ENCODE data around the gene ATP9B. TPM values are rescaled to one million over a fixed set of nuclear protein-coding genes. Genes with fewer than 3 reads are reported as not detected.

The ATP9B gene
- total RNA-seq, 1 donor = 29.3 TPM

- H3K4me2 ChIP-seq (ENCODE audit: insufficient read depth, low read length) = no peak overlapping the region
- no peak overlapping the region for H2AFZ ChIP-seq (ENCODE audit: low read length)
- no peak overlapping the region for H3K4me3 ChIP-seq (ENCODE audit: insufficient read depth, low read length)
- no peaks in the 10 kb centered on the region for H3K4me1 ChIP-seq (ENCODE audit: insufficient read depth, low read length)
- no peaks in the 10 kb centered on the region for H3K36me3 ChIP-seq (ENCODE audit: insufficient read depth, low read length)
- no peak for TF ChIP-seq CTCF (IDR thresholded peaks at IDR 0.05; ENCODE audit: extremely low read depth, low read depth, low read length)
- no peaks in the 10 kb centered on the region for H3K9me3 ChIP-seq (ENCODE audit: low read depth, low read length)
- H4K20me1 ChIP-seq (ENCODE audit: insufficient read depth, low read length) = peaks cover 2% of the 10 kb centered on the region
- H3K27me3 ChIP-seq (ENCODE audit: insufficient read depth, low read length) = no peaks in the 10 kb centered on the region
- no peaks in the 10 kb centered on the region for H3K79me2 ChIP-seq (ENCODE audit: insufficient read depth, low read length)
- no peak overlapping the region for H3K27ac ChIP-seq (ENCODE audit: low read depth, low read length)
- no peak for DNase-seq (ENCODE audit: insufficient read length, low spot score, missing footprints)
These were observed 308.1 kb downstream of the ATP9B start for GRCh38 chr18:79377187-79377891.

- H3K4me1 ChIP-seq (ENCODE audit: insufficient read depth, low read length) = no peaks in the 10 kb centered on the region
- H3K36me3 ChIP-seq (ENCODE audit: insufficient read depth, low read length) = no peaks in the 10 kb centered on the region
- H2AFZ ChIP-seq (ENCODE audit: low read length) = peak overlapping the region; percentile 75
- peak; percentile 90 for TF ChIP-seq CTCF (IDR thresholded peaks at IDR 0.05; ENCODE audit: extremely low read depth, low read depth, low read length)
- H3K4me2 ChIP-seq (ENCODE audit: insufficient read depth, low read length) = peak overlapping the region; percentile 46
- H4K20me1 ChIP-seq (ENCODE audit: insufficient read depth, low read length) = peaks cover 2% of the 10 kb centered on the region
- H3K27ac ChIP-seq (ENCODE audit: low read depth, low read length) = no peak overlapping the region
- no peaks in the 10 kb centered on the region for H3K9me3 ChIP-seq (ENCODE audit: low read depth, low read length)
- DNase-seq (ENCODE audit: insufficient read length, low spot score, missing footprints) = peak; percentile 99
- no peaks in the 10 kb centered on the region for H3K79me2 ChIP-seq (ENCODE audit: insufficient read depth, low read length)
- peaks cover 3% of the 10 kb centered on the region for H3K27me3 ChIP-seq (ENCODE audit: insufficient read depth, low read length)
- H3K4me3 ChIP-seq (ENCODE audit: insufficient read depth, low read length) = no peak overlapping the region
These were observed 309.5 kb downstream of the ATP9B start for GRCh38 chr18:79378536-79379250.

- no peak for TF ChIP-seq CTCF (IDR thresholded peaks at IDR 0.05; ENCODE audit: extremely low read depth, low read depth, low read length)
- DNase-seq (ENCODE audit: insufficient read length, low spot score, missing footprints) = no peak
- Histone ChIP-seq H2AFZ (ENCODE audit: low read length) (no peak overlapping the region), H3K9me3 (ENCODE audit: low read depth, low read length) (no peaks in the 10 kb centered on the region), H3K79me2 (ENCODE audit: insufficient read depth, low read length) (no peaks in the 10 kb centered on the region), H4K20me1 (ENCODE audit: insufficient read depth, low read length) (peaks cover 2% of the 10 kb centered on the region), H3K4me3 (ENCODE audit: insufficient read depth, low read length) (no peak overlapping the region), H3K27me3 (ENCODE audit: insufficient read depth, low read length) (peaks cover 6% of the 10 kb centered on the region), H3K36me3 (ENCODE audit: insufficient read depth, low read length) (no peaks in the 10 kb centered on the region), H3K27ac (ENCODE audit: low read depth, low read length) (no peak overlapping the region), H3K4me1 (ENCODE audit: insufficient read depth, low read length) (no peaks in the 10 kb centered on the region), H3K4me2 (ENCODE audit: insufficient read depth, low read length) (peak overlapping the region; percentile 46)
These were observed 310.2 kb downstream of the ATP9B start for GRCh38 chr18:79379251-79379905.

All from osteoblast (primary cell).